HCEC 1CT (cell line): Measurements from ENCODE around the gene KCNT2.

Experiments used
- DNase-seq: peaks from one replicate; pipeline ENCODE4 v3.0.0-alpha.2; 2017

KCNT2 gene

DNA sequence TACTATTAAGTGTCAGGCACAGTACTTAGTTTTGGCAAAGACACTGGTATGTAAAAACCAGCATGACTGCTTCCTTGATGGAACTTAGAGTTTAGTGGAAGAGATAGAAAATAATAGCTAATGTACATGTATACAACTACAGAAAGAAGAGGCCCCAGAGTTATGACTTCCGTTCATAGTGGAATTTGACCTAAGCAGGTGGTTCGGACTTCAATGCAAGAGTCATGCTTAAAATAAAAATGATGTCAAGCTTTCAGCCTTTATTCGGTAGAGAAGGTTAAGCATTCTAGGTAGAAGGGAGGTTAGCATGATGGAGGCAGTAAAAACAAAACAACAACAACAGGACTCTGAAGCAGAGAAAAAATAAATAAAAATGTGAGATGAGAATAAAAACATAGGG, 165.9 kb downstream of the KCNT2 start:
- DNase-seq, result no peak

DNA sequence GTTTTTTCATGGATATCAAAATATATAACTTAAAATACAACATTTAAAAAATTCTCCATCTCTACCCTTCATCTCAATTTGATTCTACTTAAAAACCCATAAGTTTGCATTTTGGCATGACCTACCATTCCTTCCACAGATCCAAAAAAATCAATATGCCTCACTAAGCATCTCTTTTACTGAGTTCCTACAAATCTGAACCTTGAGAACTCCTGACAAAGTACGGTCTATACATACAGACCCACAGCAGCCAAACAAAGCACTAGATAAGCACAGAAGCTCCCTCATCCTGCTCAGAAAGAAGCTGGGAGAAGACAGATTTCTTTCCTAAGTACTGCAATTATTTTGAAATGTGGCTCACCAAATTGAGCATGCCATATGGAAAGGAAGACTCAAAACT, 167.5 kb downstream of the KCNT2 start:
- DNase-seq, result no peak

DNA sequence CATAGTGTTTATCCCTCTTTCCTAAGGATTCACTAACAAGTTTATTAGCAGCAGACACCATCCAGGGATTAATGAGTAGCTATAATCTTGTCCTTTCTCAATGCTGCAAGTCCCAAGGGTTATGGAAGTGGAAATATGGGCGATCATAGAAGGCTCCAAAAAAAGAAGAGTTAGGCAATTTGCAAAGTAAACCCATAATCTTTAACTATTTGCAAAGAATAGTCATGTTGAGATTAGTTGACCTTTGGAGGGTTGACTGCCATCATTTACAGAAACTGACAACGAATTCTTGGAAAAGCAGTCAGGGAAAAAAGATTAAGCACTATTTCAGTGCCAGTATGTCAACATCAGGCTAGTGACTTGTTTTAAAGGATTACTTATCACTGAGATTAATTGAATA, 169.9 kb downstream of the KCNT2 start:
- no peak for DNase-seq

DNA sequence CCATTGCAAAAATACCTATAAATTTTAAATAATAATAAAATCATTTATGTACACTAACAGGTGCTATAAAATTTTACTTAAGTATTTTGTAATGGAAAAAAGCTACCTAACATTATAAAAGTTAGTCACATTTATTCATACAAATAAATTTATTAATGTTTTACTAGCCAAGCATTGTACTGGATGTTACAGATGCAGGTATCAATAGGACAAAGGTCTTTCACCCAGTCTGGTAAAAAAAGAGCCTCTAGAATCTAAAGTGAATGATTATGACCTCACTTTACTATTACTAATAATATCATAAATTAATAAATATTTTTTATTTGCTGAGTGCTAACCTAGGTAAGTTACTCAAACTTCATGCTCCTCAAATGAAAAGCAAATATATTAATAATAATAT, 170.6 kb downstream of the KCNT2 start:
- DNase-seq, result no peak

DNA sequence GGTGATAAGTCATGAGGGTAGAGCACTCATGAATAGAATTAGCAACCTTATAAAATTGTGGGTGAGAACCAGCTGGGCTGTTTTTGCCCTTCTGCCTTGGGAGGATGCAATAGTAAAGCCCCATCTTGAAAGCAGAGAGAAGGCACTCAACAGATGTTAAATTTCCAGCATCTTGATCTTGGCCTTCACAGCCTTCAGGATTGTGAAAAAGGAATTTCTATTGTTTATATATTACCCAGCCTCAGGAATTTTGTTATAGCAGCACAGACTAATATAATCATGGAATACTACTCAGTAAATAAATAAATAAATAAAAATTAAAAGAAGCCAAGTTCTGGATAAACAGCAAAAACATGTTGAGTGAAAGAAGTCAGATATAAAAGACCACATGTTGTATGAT, 175.2 kb downstream of the KCNT2 start:
- peak; percentile 2 for DNase-seq

DNA sequence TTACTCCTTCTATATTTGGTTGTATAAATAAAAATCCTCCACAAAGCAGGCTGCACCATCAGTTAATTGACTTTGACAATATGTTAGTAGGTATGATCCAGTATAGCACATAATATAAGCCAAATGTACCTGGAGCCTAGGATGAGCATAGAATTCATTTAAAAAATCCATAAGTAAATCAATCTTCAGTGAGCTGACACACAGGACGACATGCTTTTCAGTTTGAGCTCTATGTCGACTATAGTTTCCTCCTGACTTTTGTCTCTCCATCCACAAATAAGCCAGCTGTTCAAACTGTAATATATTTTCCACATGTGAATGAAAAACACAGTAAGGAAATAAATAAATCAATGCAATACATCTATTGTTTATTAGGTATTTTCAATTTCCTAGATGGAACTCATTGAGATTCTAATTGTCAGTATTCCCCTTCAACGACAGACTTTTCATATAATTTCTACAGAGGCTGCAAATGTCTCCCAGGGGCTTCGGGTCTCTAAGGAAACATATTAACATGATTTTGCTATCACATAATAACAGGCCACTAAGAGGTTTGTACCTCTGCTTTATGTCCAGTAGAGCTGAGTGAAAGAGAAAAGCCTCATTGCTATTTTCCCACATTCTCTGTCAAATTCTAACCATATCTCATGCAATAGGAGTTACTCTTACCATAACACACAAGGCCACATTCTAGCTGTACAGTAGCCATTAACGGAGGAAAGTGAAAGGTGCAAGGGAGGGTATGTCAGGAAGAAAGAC, 180.1 kb downstream of the KCNT2 start:
- no peak for DNase-seq

DNA sequence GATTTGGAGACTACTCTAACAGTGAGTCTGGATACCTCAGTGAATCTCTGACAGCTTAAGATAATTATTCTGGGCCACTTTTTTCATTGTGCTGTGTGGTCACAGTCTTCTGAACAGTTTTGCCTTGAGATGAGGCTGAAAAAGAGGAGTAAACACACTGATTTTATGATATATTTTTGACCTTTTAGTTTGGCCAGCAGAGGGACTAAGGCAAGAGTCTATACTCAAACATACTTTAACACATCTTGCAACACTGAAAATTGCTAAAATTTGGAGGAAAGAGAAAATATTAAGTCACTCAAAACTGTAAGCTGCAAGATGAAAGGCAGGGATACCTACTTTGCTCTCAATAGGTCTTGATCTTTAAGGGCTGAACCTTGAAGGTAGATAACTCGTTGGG, 182.7 kb downstream of the KCNT2 start:
- no peak for DNase-seq

DNA sequence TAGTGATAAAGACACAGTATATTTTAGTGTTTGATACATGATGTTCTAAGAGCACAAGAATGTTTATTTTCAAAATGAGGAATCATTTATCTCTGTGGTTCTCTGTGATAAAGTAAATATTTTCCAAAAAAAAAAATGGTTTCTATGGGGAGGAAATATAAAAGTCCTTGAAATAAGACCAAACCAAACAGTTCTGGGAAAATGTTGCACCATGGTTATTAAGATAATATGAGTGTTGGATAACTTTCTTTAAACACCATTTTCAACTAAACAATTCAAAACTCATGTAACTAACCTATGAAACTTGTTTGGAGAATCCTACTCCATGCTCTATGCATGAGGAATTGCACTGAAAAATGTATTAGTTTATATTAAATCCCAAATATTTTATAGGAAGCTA, 184.6 kb downstream of the KCNT2 start:
- no peak for DNase-seq

DNA sequence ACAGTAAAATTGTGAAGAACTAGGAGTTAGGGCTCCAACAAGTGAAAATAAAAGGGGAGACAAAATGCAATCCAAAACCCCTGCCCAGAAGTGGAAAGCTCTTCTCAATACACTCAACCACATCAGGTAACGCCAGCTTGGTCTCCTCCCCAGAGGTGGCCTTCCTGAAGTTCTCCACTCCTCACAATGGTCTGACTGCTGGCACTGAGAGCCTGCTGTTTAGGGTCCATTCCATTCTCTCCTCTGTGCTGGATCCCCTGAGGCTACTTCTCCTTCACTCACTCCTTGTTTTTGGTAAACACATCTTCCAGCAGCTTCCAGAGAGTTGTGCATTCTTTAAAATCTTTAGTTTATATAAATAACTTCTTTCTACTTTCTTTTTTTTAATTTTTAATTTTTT, 189.5 kb downstream of the KCNT2 start:
- no peak for DNase-seq

DNA sequence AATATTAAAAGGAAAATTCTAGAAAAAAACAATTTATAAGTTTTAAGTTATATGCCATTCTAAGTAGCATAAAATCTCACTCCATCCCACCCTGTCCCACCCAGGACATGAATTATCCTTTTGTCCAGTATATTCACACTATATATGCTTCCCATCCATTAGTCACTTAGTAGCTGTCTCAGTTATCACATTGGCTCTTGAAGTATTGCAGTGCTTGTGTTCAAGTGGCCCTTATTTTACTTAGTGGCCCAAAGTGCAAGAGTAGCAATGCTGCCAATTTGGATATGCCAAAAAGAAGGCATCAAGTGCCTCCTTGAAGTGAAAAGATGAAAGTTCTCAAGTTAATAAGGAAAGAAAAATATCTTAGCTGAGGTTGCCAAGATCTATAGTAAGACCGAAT, 192.3 kb downstream of the KCNT2 start:
- no peak for DNase-seq

DNA sequence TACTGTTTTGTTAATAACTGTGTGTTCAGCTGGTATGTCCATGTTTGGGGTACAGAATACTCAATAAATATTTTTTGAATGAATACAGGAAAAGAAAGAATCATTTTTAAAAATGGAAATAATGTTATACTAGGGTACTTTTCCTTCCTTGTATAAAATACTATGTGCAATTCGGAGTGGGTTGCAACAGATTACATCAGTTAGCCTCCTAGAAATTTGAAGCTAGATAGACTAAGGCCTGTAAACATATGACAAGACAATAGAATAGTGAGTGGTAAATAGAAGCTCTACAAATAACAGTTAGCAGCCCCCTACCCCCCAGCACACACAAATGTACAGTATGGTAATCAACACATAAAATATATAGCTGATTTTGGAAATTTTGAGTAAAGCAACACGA, 195.9 kb downstream of the KCNT2 start:
- no peak for DNase-seq

DNA sequence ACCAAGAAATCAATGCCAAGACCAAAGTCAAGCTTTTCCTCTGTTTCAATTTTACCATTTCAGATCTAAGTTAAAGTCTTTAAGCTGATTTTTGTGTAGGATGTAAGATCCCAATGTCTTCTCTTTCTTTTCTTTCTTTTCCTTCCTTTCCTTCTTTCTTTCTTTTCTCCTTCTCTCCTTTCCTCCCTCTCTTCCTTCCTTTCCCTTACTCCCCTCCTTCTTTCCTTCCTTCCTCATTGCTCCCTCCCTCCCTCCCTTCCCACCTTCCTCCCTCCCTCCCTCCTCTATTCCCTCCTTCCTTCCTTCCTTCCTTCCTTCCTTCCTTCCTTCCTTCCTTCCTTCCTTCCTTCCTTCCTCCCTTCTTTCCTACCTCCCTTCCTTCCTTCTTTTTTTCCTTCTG, 197.5 kb downstream of the KCNT2 start:
- DNase-seq, result no peak

DNA sequence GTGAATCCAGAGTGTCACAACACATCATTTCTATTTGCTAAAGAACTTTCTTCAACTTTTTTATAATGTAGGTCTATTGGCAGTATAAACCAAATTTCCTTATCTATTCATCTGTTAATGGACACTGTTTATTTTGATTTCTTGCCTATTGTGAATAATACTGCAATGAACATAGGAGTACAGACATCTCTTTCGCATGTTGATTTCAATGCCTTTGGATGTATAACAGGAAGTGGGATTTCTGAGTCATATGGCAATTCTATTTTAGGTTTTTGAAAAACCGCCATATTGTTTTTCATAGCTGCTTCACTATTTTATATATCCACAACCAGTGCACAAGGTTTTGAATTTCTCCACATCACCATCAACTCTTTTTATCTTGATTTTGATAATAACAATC, 198.7 kb downstream of the KCNT2 start:
- no peak for DNase-seq

DNA sequence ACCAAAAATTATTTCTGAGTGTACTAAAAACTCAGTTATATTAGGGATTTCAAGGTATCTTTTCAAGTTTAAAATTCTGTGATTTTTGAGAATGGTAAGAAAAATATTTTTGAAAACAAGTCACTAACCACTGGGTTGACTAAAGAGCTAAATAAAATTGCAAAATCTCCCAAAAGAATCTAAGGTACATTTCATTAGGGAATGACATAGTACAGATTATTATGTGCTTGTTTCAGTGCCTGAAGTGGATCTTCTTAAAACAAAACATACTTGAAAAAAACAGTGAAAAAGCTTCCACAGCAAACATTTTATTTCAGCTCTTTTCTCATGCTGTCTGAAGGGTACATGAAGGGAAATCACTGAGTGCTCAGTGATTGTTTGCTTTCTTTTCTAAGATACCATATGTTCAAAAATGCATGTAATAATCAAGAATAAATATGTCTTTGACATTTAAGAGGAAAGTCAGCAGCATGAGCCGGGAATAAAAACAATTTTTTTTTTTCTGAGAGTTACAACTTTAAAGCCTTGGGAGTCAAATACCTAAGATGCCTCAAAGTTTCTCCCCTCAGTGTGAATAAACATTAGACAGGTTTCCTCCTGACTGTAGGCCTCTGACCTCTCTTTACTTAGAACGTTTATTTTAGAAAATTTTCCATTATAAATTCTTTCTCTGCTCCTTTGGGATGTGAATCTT, 200.7 kb downstream of the KCNT2 start:
- peak; percentile 16 for DNase-seq

DNA sequence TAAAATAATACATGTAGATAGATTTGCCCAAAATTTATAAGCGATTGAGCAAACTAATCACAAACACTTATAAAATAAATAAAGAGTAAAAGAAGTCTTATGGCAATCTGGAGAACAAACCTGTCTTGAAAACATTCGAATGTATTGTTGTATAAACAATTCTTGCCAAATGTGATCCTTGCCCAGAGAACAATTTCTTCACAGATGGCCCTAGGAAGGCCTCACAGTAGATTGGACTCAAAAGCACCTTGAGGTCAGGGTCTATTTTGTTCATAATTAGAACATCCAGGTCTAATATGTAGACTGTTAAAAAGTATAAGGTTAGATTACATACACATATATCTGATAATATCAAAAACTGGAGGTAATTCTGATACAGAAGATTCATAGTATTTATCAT, 202.4 kb downstream of the KCNT2 start:
- no peak for DNase-seq

DNA sequence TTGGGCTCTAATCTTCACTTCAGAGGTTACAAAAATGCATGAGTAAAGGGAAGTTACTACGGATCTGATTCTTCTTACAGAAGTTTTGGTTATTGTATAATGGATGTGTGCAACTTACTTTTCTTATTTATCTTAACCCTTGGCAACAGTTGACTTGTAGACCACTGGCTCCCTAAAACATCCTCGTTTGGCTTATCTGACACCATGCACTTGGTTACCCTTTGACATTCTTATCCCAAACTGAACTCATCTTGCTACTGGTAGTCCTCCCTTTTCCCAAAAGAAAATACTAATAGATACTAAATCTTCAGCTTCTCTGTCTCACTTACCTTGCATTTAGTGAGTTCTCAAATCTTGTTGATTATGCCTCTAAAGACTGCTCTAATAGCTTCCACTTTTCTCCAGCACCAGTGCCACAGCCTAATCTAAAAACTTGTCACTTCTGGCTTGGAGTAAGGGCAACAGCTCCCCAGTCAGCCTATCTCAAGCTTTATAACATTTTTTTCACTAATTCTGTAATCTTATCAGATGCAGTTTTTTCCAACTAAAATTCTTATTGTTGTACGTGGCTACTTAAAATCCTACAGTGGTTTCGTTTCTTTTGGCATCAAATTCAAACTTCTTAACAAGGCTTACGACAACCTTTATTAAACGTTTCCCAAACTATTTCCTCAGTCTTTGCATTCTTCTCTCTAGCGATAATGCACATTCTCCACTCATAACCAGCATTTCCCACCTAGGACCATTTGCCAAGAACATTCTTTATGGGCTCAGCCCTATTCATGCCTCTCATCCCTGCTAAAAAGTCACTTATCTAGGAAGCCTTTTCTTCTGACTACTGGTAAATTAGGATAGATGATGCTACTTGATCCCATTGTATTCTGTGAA, 204.2 kb downstream of the KCNT2 start:
- no peak for DNase-seq

DNA sequence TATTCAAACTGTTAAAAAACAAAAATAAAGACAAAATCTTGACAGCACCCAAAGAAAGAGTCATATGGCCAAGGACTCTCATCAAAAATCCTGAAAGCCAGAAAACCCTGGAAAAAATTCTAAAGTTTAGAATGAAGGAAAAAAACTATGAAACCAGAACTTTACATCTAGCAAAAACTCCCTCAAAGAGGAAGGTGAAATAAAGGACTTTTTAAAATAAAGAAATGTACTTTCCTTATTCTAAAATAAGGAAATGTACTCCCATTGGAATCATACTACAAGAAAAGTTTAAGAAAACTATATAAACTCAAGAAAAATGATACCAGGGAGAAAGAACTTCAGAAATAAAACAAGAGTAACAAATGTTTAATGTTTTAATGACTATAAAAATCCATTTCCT, 206.3 kb downstream of the KCNT2 start:
- DNase-seq, result no peak

DNA sequence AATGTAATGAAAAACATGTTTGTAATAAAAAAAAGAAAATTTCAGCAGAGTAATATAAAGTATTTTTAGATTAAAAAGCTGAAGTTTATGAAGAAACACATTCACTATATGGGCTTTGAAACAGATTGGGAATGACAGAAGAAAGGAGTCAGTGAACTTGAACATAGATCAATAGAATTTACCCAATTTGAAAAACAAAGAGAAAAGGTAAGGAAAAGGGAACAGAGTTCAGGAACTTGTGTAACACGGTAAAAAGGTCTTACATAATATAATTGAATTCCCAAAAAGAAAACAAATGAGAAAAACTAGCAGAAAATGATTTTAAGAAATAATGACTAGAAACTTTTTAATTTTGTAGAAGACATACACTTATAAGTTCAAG, 206.8 kb downstream of the KCNT2 start:
- no peak for DNase-seq

DNA sequence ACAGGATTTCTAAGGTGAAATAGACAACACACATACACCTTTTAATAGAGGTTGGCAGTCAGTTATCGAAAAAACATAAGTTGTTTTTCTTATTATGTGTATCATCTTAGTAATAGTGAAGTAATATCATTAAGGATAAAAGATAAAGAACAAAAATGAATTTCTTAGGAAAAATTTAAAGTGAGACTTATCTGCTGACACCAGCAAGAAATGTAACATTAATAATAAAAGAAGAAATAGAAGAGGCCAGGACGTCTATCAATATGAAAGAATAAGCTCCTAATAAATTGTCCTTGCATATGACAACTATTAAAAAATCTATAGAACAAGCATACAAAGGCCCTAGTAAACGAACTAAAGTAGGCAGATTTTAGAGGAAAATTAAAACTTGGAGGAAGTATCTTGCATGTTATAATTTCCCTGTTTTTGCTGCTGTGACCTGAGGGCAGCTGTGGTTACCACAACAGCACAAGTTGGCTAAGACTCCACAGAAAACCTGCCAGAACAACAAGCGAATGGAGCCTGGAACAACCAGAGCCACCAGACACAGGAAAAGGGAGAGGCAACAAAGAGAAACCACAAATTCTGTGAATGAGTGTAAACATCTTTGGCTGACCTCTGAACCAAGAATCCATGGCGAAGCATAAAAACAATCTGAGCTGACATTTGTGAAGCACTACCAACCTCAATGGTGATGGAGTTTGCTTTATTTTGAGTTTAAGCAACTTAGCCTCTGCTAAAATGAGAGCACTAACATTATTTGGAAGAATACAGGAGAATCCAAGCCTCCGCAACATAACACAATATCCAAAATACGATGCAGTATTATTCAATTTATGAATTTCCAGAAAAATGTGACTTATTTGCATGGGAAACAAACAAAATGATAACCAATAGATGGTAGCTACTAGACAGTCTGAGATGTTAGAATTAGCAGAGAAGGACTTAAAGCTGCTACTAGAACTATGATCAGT, 207.5 kb downstream of the KCNT2 start:
- DNase-seq, result peak; percentile 65

DNA sequence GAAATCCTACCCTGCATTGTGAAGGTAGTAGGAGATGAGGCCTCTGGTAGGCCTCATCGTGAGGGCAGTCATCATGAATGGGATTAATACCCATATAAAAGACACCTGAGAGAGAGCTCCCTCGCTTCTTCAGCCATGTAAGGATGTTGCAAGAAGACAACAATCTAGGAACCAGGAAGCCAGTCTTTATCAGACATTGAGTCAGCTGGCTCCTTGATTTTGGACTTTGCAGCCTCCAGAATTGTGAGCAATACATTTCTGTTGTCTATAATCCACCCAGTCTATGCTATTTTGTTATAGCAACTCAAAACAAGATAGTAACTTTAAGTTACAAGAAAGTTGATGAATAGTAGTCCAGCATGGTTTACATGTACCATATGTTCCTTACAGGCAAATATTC, 208.5 kb downstream of the KCNT2 start:
- DNase-seq, result no peak

DNA sequence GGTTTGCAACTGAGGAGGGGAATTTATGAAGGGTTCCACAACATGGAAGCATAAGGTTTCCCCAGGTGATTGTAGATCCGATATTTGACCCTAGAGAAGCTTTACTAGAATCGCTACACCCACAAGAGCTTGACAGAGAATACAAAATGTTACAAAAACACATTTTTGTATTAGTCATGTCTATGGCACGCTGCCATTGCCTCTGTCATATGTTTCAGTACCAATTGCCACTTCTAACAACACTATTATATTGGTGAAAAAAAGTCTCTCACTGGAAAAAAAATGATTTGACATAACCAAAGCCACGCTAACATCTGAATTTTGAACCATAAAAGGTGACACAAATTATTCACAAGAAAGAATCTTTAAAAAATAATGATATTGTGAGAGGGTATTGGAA, 214.5 kb downstream of the KCNT2 start:
- DNase-seq, result peak; percentile 37

DNA sequence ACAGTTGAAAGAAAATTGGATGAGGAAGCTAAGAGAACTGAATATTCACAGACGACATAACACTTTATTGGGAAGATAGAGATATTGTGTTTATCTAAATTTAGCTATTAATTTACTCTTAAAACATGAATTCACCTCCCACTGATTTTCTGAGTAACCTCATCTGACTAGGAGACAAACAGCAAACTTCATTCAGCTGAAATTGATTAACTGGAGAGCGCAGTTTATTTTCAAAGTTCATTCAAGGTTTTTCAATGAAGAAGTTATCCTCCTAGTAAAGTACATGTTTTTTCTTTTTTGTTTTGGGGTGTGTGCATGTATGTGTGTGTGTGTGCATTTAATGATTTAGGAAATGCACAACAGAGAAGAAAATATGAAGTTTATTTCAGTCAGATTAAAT, 215.0 kb downstream of the KCNT2 start:
- no peak for DNase-seq

DNA sequence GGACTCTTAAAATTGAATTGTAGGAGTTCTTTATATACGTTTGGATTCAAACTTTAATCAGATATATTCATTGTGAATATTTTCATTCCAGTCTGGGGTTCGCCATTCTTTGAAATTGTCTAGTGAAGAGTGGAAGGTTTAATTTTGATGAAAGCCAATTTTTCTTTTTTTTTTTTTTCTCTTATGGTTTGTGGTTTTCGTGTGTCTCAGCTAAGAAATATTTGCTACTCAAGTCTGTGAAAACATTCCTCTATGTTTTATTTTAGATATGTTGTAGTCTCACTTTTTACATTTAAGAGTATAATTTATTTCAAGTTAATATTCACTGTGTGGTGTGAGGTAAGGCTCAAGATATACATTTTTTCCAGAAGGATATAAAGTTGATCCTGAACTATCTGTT, 220.5 kb downstream of the KCNT2 start:
- no peak for DNase-seq
